GM12878 (cell line): ENCODE results near the gene AGPAT4. TPM values are rescaled to one million over a fixed set of nuclear protein-coding genes. Genes with fewer than 3 reads are reported as not detected.

ENCODE experiments used
- ATAC-seq: fragments of 200-7000 bp; cut with Tn5 transposase; 3 replicates; pipeline ENCODE4 v1.9.1; 2020; ENCODE audit warnings: mild to moderate bottlenecking, moderate library complexity
- BruUV-seq: library from RNA; stranded (reverse); fragments of 400-500 nt; replicated peaks from 2 replicates; lab custom pipeline; 2021; lab: Mats Ljungman, UMichigan
- CTCF ChIA-PET: fragments of 300-600 bp; sonication (Branson Sonifier 250); formaldehyde crosslinking; extraction: SDS; loops from one replicate; lab custom pipeline; 2021; ENCODE audit warnings: inconsistent platforms; lab: Yijun Ruan, JAX
- POLR2A ChIA-PET: fragments of 350-600 bp; formaldehyde crosslinking; extraction: SDS; loops from one replicate; lab custom pipeline; 2021; ENCODE audit warnings: inconsistent platforms; lab: Charles Lee
- RAD21 ChIA-PET: fragments of 300-600 bp; sonication (Branson Sonifier 250); formaldehyde crosslinking; loops from one replicate; lab custom pipeline; 2023; ENCODE audit warnings: antibody characterized with exemption; ENCODE audit not compliant: unreplicated experiment; lab: Charles Lee
- SMC1A ChIA-PET: fragments of 300-600 bp; sonication (Branson Sonifier 250); formaldehyde crosslinking; loops from one replicate; lab custom pipeline; 2023; ENCODE audit not compliant: unreplicated experiment, uncharacterized antibody; lab: Charles Lee
- DNase-seq: peaks from one replicate; pipeline ENCODE4 v3.0.0-alpha.2; 2011; ENCODE audit warnings: low read depth, low spot score
- FAIRE-seq: peaks from 3 replicates; lab custom pipeline; 2011; peaks lifted over from hg19 to GRCh38; lab: Jason Lieb, UNC
- H2AFZ ChIP-seq: 2 replicates; pipeline ENCODE4 v1.6.0; 2011; ENCODE audit warnings: low read depth, low read length, control low read depth; ENCODE audit not compliant: control insufficient read depth
- H3K27ac ChIP-seq: 2 replicates; pipeline ENCODE4 v1.5.1; 2011; ENCODE audit warnings: control low read depth; ENCODE audit not compliant: control insufficient read depth, insufficient read depth
- H3K27me3 ChIP-seq, 2 experiments: replicated peaks in 1 of 2; 2 replicates each; pipeline versions ENCODE4 v1.6.0 to v1.6.1; 2011; ENCODE audit warnings: low read length in 1 of 2; ENCODE audit not compliant: control insufficient read depth in 2 of 2, insufficient read depth in 2 of 2
- H3K36me3 ChIP-seq, 2 experiments: 2 replicates each; pipeline ENCODE4 v1.5.1; 2011; ENCODE audit warnings: low read length in 1 of 2; ENCODE audit not compliant: control insufficient read depth in 2 of 2, insufficient read depth in 2 of 2
- H3K4me1 ChIP-seq: 2 replicates; pipeline ENCODE4 v1.6.1; 2011; ENCODE audit warnings: mild to moderate bottlenecking, low read length, moderate library complexity, mixed read lengths; ENCODE audit not compliant: control insufficient read depth, insufficient read depth
- H3K4me2 ChIP-seq: 2 replicates; pipeline ENCODE4 v1.6.0; 2011; ENCODE audit warnings: control low read depth; ENCODE audit not compliant: control insufficient read depth, insufficient read depth
- H3K4me3 ChIP-seq: fragments of 200-600 bp; sonication (generic); 2 replicates; pipeline ENCODE4 v1.5.1; 2016
- H3K79me2 ChIP-seq: 2 replicates; pipeline ENCODE4 v1.6.0; 2011; ENCODE audit warnings: low read length; ENCODE audit not compliant: control insufficient read depth, insufficient read depth
- H3K9ac ChIP-seq: 2 replicates; pipeline ENCODE4 v1.8.0; 2011; ENCODE audit warnings: low read length, control low read depth, mixed read lengths; ENCODE audit not compliant: control insufficient read depth, insufficient read depth
- H3K9me3 ChIP-seq: replicated peaks from 3 replicates; pipeline ENCODE4 v1.5.1; 2011; ENCODE audit warnings: mild to moderate bottlenecking, low read length; ENCODE audit not compliant: control insufficient read depth, insufficient read depth
- H4K20me1 ChIP-seq: 2 replicates; pipeline ENCODE4 v1.6.0; 2011; ENCODE audit not compliant: control insufficient read depth, insufficient read depth
- CREM ChIP-seq: IDR thresholded peaks from 2 replicates; pipeline ENCODE4 v1.6.1; 2014; ENCODE audit warnings: antibody characterized with exemption, low read depth
- HDAC6 ChIP-seq: fragments of 200-600 bp; sonication (generic); IDR thresholded peaks from one replicate; pipeline ENCODE4 v1.8.0; 2017; ENCODE audit warnings: antibody characterized with exemption; ENCODE audit not compliant: unreplicated experiment
- MYC ChIP-seq: IDR thresholded peaks from 2 replicates; pipeline ENCODE4 v1.6.1; 2011; ENCODE audit warnings: mild to moderate bottlenecking, low read length, moderate library complexity, inconsistent platforms; ENCODE audit not compliant: insufficient read depth, insufficient replicate concordance, insufficient read length, severe bottlenecking
- PAX5 ChIP-seq: IDR thresholded peaks from 2 replicates; pipeline ENCODE4 v1.6.1; 2011; ENCODE audit warnings: low read depth, low read length, borderline replicate concordance
- POLR2AphosphoS2 ChIP-seq: IDR thresholded peaks from 2 replicates; pipeline ENCODE4 v1.6.1; 2011; ENCODE audit warnings: low read depth, mild to moderate bottlenecking, low read length, improper control_type of control experiment, moderate library complexity
- in situ Hi-C: fragments of 300-500 bp; cut with MboI; formaldehyde crosslinking; loops from 9 replicates; pipeline ENCODE4 v1.14.3; 2018; ENCODE audit warnings: mixed read lengths
- intact Hi-C: fragments of 100-400 bp; cut with micrococcal nuclease; formaldehyde crosslinking; loops from one replicate; pipeline ENCODE4 v1.14.2; 2022; ENCODE audit not compliant: unreplicated experiment
- polyA plus RNA-seq, 11 experiments: library from polyadenylated mRNA; depleted of rRNA in 4 of 11; unstranded in 6 of 11; stranded (reverse) in 5 of 11; fragments of >200 nt; fragmentation: Nextera tagmentation in 4 of 11; fragmentation: Illumina TruSeq in 1 of 11; extraction: Ambion mirVana in 4 of 11; extraction: Trizol in 1 of 11; gene quantifications; 1 replicate in 1 of 11; 2 replicates in 10 of 11; pipeline versions ENCODE4 v1.2.1 to v1.2.3, GENCODE V29; 2011 to 2016; ENCODE audit warnings: inconsistent platforms in 2 of 11, missing spikeins in 2 of 11, low read depth in 1 of 11
- total RNA-seq, 4 experiments: library from RNA; depleted of rRNA in 3 of 4; stranded (reverse); fragments of >200 nt in 3 of 4; fragmentation: Illumina TruSeq in 1 of 4; extraction: Trizol in 1 of 4; gene quantifications; 2 replicates each; pipeline versions ENCODE4 v1.2.1 to v1.2.3, GENCODE V29; 2013 to 2021
- TF ChIP-seq, protein P1 (sequence below), 3 experiments: IDR thresholded peaks in 2 of 3; conservative IDR thresholded peaks in 1 of 3; 2 replicates each; pipeline ENCODE4 v1.5.1; 2011; ENCODE audit warnings: low read depth in 3 of 3, low read length in 3 of 3, mild to moderate bottlenecking in 3 of 3, control low read depth in 2 of 3, moderate library complexity in 2 of 3, inconsistent platforms in 1 of 3, mixed read lengths in 1 of 3; ENCODE audit not compliant: control insufficient read depth in 2 of 3, insufficient read depth in 1 of 3; ENCODE audit errors: extremely low read depth in 1 of 3

The AGPAT4 gene
- total and polyA plus RNA-seq, 10 of the 15 experiments (the other 5 are each of a cell fraction or from before 2014, with no cell fraction given) = 0.34 to 2.2 (median 1.3) TPM

GRCh38 chr6:161095916-161096315, 177.9 kb downstream of the AGPAT4 start:
- Histone ChIP-seq H3K36me3 (peaks cover 7 to 12% of the 10 kb centered on the region in 2 experiments; a peak in 3 of 4 replicates), H3K9me3 (no peaks in the 10 kb centered on the region), H4K20me1 (no peaks in the 10 kb centered on the region), H3K4me1 (no peaks in the 10 kb centered on the region), H3K27me3 (no peaks in the 10 kb centered on the region), H2AFZ (no peak overlapping the region), H3K4me3 (no peak overlapping the region), H3K79me2 (no peaks in the 10 kb centered on the region), H3K4me2 (no peak overlapping the region), H3K27ac (no peak overlapping the region), H3K9ac (no peak overlapping the region)
- TF ChIP-seq, protein P1, sequence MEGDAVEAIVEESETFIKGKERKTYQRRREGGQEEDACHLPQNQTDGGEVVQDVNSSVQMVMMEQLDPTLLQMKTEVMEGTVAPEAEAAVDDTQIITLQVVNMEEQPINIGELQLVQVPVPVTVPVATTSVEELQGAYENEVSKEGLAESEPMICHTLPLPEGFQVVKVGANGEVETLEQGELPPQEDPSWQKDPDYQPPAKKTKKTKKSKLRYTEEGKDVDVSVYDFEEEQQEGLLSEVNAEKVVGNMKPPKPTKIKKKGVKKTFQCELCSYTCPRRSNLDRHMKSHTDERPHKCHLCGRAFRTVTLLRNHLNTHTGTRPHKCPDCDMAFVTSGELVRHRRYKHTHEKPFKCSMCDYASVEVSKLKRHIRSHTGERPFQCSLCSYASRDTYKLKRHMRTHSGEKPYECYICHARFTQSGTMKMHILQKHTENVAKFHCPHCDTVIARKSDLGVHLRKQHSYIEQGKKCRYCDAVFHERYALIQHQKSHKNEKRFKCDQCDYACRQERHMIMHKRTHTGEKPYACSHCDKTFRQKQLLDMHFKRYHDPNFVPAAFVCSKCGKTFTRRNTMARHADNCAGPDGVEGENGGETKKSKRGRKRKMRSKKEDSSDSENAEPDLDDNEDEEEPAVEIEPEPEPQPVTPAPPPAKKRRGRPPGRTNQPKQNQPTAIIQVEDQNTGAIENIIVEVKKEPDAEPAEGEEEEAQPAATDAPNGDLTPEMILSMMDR (IDR thresholded peaks at IDR 0.05 in 2 of 3, conservative IDR thresholded peaks at IDR 0.05 in 1 of 3; ENCODE audit: control insufficient read depth in 2 of 3, extremely low read depth in 1 of 3, insufficient read depth in 1 of 3, low read depth in 3 of 3, low read length in 3 of 3) = no peak
- no peak for TF ChIP-seq CREM
- no peak for TF ChIP-seq MYC
- no peak for TF ChIP-seq PAX5
- no peak for TF ChIP-seq HDAC6
- no peak for TF ChIP-seq POLR2AphosphoS2
- intact Hi-C loops (no loop called here), in situ Hi-C loops (no loop called here)
- ChIA-PET RAD21 (no interaction called here), SMC1A (interaction anchor here (1.8 kb wide), 1 partner anchor 10 kb away, joined by 8 read pairs; no protein-coding TSS in a partner anchor), CTCF (interaction anchor here (0.9 kb wide), 1 partner anchor 68 kb away, joined by 3 read pairs; no protein-coding TSS in a partner anchor), POLR2A (no interaction called here)
- ATAC-seq (no peak), DNase-seq (no peak), FAIRE-seq (no peak)
- BruUV-seq = no TSS peak
